GM19328 (cell line): ENCODE measurements around the gene SLC1A2.
A peak's percentile ranks its signal among the peaks of the same experiment; 100 is the strongest.

ENCODE experiments used
- ATAC-seq: cut with Tn5 transposase; IDR thresholded peaks from one replicate; pipeline ENCODE4 v1.9.1; 2021; ENCODE audit warnings: mild to moderate bottlenecking, moderate library complexity; ENCODE audit not compliant: unreplicated experiment

SLC1A2 gene

DNA sequence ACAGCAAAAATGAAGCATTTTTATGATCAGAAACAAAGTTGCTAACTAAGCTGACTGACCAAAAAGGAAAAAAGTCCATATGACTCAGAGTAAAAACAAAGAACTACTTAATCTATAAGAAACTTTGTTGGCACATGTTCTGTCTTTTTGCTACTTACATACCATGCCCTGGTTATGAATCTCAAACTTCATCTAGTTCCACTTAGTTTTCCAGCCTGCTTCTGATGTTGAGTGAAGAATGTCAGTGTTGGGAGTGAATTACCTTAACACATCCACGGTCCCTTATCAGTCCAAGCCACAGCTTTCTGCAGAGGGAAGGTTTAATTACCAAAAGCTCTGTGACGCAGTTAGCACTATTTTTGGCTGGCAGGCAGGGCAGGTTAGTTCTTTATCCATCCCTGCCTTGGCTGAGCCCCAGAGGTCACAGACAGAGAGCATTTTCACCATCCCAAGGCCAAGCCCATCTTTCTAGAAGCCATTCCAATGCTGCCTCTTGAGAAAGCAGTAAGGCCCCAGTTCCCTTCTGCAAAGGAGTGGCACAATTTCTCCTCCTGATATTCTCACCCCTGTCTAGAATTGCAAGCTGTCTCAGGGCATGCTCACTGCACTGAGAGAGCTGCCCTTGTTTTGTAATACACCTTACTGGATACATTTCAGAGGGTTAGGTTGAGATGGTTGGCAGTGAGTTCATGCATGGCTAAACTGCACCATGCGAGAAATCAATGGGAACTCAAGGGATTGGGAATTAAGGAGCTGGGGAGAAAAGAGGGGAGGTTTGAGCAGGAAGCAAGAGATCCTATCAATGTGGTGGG is 67.1 kb downstream of the SLC1A2 start:
- no peak for ATAC-seq

DNA sequence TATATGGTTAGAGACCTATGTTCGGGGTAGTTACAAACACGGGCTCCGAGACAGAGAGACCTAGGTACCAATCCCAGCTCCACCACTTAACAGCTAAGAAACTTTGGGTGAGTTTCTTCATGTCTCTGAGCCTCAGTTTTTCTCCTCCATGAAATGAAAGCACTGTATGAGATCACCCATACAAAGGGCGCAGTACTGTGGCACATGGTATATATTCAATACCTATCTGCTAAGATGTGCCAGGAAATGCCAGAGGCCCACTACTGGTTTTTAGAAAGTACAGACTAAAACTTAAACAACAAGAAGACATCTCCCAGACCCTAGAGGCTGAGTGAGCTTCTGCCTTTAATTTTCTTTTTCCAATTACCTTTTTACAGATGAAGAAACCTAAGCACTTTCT is 69.5 kb downstream of the SLC1A2 start:
- ATAC-seq, result no peak

DNA sequence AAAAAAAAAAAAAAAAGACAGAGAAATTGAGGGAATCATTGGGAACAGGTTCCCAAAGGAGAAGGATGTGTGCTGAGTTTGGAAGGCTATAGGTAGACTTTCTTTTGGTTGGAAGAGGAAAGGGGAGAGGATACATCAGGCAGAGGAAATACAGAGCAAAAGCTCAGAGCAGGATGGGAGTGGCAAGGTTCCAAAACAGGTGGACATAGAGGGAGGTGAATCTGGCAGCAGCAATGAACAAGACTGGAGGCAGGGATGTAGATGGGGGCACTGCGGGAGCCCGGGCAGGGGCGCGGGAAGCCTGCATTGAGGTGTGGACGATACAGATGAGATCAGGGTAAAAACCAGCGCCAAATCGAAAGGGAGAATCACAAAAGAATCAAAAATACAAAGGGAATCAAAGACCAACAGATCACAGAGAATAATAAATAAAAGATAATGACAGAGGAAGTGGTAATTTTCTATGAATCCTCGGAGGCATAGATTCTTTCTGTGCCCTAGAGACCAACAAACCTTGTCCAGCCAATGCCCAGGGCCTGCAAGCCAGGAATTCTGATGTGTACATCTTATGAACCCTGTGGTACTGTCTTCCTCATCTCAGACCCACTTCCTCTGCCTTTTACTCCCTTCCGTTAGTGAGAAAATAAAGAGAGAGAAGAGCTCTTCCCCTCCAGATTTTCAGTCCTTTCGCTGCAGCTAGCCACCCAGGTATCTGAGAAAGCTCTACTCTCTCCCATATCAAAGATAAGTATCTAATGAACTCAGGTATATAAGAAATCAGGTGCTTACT is 70.3 kb downstream of the SLC1A2 start:
- ATAC-seq, result no peak

DNA sequence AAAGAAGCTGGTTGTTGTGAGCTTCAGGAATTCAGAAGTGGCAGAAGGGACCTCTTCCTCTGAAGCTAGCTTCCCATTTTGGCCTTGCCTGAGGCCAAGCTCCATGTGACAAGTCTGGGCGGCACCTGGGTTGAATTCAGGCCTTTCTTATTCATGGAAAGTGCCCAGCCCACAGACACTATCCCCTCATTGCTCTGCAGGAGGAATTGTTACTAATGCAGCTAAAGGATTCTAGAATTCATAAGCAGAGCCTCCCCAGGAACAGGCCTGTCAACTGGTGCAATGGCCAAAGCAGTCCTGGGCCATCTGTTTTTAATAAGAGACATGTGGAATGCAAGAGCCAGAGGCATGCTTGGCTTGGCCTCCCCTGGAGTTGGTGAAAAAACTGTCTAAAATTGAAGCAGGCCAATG is 71.4 kb downstream of the SLC1A2 start:
- ATAC-seq, result no peak

DNA sequence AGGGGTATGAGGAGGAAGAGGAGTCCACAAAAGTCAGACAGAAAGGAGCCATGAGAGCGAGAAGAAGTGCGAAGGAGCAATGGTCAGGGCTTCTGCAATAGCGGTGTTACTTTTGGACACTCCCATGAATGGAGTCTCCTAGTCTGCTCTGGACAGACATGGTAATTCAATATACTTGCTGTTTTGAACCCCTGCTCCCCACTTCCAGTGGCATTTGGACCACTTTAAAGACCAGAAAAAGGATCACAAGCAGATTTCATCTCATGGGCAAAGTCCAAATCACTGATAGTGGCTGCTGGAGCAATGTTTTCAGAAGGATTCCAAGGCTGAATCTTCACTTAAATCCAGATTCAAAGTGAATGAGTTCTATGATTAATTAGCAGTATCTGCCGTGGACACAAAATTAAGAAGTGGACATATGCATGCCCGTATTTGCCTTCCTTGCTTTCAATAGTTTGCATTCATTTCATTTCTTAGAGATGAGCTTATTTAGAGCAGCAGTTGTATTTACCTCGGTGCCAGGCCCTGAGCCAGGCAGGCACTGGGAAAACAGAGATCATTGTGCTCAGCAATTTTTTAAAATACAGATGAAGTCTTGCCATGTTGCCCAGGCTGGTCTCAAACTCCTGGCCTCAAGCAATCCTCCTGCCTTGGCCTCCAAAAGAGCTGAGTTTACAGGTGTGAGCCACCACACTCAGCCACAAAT is 72.0 kb downstream of the SLC1A2 start:
- ATAC-seq, result no peak

DNA sequence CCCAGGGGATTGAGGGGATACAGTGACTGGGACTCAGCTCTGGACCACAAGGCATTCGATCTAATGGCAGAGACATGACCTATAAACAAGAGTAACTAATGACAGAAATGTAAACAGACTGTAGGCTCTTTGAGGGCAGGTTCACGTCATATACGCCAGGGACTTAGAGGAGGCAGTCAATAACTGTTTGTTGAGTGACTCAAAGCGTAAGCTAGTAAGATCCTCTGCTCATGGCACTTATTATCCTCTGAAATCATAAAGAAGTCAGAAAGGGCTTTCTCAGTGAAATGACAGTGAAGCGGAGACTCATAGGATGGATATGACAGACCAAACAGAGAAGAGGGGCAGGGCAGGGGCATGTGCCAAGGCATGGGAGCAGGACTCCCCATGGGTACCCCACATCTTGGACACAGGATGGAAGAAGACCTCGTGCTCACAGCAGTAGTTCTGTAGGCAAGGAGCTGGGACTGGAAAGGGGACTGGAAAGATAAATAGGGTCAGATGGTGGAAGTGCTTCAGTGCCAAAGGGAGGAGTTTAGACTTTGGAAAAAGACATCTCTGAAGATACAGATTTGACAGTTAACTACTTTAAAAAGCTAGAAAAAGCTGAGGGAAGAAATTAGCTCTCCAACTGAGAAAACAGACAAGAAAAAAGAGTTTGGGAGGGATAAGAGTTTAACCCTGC is 72.7 kb downstream of the SLC1A2 start:
- ATAC-seq, result no peak

DNA sequence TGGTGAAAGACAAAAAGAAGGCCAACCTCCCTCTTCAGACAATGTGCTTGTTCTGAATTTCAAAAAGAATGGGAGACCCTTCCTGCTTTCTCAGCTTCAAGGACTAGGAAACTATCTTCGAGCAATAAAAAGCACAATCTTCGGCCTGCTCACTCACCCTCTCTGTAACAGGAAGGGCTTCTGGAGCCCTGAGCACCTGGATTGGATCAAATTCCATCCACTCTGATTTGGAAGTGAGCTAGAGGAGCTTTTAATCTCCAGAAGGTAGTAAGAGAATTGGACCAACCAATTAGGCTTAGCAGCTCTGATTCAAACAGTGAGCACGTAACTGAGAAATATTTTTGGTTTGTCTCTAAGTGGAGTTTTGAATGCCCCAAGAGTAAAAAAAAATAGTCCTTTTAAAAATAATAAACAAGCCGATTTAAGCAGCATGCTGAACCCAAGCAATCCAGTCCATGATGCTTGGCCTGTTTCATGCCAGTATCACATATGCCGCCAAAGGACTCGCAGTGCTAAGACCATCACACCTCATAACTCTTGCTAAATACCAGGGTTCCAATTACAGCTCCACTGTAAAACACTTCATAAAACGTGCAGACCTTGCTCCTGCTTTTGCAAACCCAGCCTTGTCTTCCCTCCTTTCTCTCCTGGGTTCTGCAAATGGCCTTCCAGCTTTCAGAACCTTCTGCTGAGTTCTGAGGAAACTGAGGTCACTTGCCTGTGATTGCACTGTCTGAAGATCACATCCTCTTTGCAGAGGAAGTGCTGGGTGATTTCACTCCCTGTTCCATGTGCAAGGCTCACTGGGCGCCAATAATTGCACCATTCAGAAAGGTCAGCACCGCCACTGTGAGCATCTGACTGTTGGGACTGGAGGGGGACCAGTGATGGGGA is 74.4 kb downstream of the SLC1A2 start:
- ATAC-seq, result no peak

DNA sequence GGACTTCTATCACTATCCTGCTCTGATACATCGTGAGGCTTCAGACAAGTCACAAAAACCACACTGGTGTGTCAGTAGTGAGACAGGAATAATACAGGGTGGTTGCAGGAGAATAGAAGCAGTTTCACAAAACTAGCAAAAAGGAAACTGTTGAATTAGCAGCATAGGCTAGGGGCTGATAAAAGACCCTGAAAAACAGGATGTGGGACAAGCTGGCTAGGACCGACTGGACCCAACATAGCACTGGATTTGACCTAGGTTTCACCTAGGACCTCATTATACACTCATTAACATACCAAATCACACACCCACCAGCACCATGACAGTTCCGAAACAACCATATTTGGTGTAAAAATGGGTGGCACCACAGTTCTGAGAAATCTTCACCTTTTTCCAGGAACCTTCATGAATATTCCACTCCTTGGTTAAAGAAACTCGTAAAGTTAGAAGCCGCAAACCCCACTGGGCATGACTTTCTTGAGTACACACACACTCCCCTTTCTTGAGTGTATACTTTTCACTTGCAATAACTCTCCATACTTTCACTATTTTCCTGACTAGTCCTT is 76.2 kb downstream of the SLC1A2 start:
- no peak for ATAC-seq

DNA sequence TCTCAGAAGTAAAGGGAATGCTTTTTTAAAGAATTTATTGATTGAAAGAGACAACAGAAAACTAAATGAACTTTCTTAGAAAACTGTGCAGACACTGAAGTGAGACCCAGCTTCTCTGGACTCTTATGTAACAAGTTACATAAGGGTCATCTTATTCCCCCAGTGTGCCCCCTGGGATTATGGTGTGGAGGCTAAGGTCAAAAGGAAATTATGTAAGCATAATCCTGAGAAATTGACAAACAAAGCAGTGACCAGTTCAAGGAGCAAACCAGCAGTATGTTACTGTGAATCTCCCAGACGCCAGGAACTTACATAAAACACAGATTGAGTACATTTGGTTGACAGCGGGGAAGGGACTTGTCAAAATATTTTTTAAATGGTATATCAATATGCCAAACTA is 78.6 kb downstream of the SLC1A2 start:
- no peak for ATAC-seq

DNA sequence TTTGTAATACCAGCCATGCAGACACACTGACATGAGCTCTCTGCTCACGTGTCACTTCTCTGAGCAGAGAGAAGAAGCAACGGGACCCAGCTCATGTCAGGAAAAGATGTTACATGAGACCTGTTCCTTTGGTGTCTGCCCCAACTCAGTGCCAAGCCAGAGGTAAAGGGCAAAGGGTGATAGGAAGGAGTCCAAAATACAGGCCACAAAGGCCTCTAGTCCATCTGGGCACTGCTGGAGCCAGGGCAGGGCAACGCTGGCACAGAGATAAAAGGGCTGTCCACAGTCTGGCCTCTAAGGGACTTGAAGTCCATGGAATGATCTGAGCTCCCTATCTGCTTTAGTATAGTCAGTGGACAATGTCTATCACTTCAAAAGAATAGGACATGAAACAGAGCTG is 79.3 kb downstream of the SLC1A2 start:
- no peak for ATAC-seq

DNA sequence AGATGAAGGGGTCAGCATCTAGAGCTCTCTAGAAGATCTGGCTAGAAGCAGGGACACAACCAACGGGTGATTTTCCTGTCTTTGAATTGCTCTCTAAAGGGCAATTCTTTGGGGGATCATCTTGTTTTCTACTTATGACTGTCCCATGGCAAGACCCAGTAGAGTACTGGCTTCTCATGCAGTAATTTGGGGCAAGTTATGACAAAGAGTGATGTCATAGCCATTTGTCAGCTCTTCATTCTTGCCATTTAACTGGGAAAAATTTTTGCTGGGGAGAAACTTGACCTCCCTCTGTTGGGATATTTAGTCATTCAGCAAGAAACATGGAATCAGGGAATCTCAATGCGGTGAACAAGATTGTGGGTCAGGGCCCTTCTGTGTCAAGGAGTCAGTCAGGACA is 80.4 kb downstream of the SLC1A2 start:
- ATAC-seq, result no peak

DNA sequence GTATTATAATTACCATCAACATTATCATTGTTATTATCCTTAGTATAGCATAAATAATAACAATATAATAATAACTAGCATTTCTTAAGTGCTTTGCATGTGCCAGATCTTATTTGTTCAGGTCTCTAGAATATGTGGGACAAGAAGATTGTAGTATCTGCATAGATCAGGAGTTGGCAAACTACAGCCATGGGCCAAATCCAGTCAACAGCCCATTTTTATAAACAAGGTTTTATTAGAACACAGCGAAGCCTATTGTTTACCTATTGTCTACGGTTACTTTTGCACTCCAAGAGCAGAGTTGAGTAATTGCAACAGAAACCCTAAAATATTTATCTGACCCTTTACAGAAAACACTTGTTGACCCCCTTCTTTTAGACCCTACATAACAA is 81.4 kb downstream of the SLC1A2 start:
- no peak for ATAC-seq

DNA sequence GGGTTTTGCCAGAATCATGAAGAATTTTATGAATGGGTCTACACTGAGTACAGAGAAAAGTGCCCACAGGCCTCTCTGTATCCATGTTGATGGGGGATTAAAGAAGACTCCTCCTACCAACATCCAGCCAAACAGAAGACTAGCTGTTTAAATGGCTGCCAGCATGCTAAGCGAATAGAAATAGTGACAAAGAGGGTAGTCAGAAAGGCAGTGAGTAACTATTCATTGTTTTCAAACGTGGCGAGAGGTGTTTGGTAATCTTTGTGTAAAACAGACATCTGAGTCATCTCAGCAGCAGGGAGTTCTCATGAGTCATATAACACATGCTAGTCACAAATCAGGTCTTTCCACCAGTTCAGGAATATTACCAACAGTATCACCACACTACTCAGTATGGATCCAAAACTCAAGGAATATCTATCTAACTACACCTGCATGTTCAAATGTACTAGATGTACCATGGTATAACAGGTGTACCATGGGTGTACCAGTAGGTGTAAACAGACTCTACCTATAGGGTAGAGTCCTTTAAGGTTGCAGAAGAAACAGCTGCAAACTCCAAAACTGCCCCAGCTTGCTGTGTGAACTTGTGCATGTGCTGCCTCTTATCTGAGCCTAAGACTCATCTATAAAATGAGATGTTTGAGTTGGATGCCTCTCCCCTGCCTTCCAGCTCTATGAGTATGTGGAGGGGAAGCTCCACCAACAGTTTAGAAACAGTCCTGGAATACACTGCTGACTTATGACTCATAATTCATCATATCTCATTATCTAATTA is 82.0 kb downstream of the SLC1A2 start:
- no peak for ATAC-seq

DNA sequence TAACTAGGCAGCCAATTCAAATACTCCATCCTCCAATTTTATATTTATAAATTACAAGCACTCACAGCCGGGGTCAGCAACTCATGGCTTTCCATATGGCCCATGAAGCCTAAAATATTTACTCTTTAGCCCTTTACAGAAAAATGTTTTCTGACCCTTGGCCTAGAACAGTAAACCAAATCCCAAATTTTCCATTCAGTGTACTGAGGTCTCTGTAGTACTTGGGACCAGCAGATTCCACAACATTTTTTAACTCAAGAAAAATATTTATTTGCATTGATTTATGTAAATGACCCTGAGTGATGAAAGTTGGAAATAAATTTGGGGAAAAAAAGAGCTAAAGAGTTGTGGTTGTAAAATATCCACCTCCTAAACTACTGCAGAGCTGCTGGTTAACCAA is 82.6 kb downstream of the SLC1A2 start:
- ATAC-seq, result no peak

DNA sequence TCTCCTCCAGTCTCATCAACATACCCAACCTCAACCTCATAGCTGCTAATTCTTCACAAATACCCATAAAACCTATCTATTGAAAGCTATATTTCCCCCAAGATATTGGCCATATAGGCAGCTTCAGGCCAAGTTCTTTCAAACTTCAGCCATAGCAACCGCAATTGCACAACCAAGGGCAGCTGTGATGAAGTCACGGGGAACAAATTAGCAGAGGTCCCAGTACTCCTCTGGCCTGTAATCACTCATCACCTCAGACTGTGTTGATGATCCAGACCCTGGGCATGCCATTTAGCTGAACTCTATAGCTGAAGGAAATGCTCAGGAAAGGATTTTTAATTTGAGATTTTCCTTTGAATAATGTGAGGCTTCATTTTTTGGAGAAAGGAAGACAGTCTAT is 84.1 kb downstream of the SLC1A2 start:
- no peak for ATAC-seq

DNA sequence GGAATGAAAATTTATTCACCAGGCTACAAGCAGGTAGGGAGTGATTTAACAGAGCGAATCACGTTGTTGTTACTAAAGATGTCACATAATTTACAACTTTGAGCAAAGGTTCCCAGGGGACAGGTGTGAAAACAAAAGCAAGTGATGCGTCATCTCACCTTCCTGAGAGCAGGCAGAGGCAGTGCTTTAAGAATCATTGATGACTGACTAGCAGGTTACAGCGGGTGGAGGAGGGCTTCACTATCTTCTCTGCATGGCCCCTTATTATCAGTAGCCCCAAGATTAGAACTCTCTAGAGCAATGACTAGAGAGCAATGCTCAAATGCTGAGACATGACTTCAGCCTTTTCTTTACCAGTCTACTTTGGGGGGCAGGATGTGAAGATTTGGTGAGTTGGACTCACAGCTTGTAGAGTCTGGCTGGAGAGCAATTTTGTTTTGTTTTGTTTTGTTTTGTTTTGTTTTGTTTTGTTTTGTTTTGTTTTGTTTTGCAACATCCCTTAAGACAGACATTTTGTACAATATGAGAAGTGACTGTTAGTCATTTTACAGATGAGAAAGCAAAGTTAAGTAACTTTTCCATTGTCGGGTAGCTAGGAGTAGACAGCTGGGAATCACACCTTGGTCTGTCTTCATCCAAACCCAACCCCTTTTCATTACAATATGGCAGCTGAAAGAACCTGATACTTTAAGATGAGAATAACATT is 84.8 kb downstream of the SLC1A2 start:
- no peak for ATAC-seq

DNA sequence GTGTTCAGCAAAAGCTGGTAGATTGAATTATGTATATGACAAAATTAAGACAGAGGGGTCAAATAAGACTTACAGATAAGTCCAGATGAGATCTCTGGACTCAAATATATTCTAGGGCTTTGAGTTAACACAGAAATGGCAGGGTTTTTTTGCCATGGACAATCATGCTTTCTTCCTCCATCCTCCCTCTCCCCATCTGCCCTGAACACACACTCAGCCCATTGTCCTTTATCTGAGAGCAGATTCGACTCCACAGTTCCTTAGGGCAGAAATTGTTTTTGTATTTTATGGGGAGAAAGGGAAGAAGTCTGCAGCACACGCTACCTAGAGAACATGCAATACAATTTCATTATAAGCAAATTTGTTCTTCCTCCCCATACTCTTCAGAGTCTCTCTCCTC is 86.8 kb downstream of the SLC1A2 start:
- ATAC-seq, result no peak

DNA sequence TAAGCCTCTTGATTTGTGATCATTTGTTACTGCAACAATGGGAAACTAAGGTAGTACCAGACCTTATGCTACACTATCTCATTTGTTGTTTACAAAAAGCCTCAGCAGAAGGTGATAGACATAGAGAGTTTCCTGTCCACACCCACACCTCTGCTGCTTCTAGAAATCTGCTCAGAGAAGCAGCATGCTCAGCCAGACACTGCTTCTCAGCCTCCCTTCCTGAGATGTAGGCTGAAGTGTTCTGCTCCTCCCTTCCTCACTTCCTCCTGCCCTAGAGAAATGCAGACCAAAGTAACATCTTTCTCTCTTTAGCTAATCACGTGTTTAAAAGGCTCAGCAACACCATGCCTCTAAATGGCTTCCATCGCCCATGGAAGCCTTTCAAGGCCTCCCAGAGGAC is 88.4 kb downstream of the SLC1A2 start:
- peak; percentile 50 for ATAC-seq
